SH-SY5Y (cell line): ENCODE results near the gene TNFSF10.

ENCODE experiments used
- GATA2 ChIP-seq: IDR thresholded peaks from 2 replicates; pipeline ENCODE4 v1.6.1; 2011; ENCODE audit warnings: mild to moderate bottlenecking, low read depth, low read length
- GATA3 ChIP-seq: IDR thresholded peaks from 2 replicates; pipeline ENCODE4 v1.6.1; 2011; ENCODE audit warnings: low read depth, mild to moderate bottlenecking, low read length, moderate library complexity

- TF ChIP-seq GATA3: no peak
- no peak for TF ChIP-seq GATA2
Measured at GRCh38 chr3:172541945-172542488, 18.8 kb upstream of the TNFSF10 start.
